ENCODE results near the gene SLC16A7. TPM values are rescaled to one million over a fixed set of nuclear protein-coding genes. Genes with fewer than 3 reads are reported as not detected.

SLC16A7 gene
- total and polyA plus RNA-seq, 12 donors: 3.5 to 103 (median 63.0) TPM

GRCh38 chr12:59579631-59580030 is 16.2 kb upstream of the SLC16A7 start:
- intact Hi-C loops (cut with DNase I): no loop called here
- no peak overlapping the region for H3K4me3 ChIP-seq
- no peak for DNase-seq
- WGBS, 4 donors: 83 to 96% (median 90%) methylated on average over 2 of the region's 2 CpGs
- TF ChIP-seq CTCF (IDR thresholded peaks at IDR 0.05) (no peak), POLR2A (IDR thresholded peaks at IDR 0.05) (no peak)
- no peaks in the 10 kb centered on the region for H3K9me3 ChIP-seq (replicated peaks in 1 of 3)
- no peaks in the 10 kb centered on the region for H3K4me1 ChIP-seq (replicated peaks in 1 of 2)
- no peaks in the 10 kb centered on the region for H3K36me3 ChIP-seq (replicated peaks in 1 of 2)
- H3K27ac ChIP-seq: no peak overlapping the region
- no peaks in the 10 kb centered on the region for H3K27me3 ChIP-seq

GRCh38 chr12:59580050-59580449 is 15.8 kb upstream of the SLC16A7 start:
- Histone ChIP-seq H3K27me3 (no peaks in the 10 kb centered on the region), H3K4me3 (no peak overlapping the region), H3K36me3 (replicated peaks in 1 of 2) (no peaks in the 10 kb centered on the region), H3K27ac (no peak overlapping the region), H3K4me1 (replicated peaks in 1 of 2) (no peaks in the 10 kb centered on the region), H3K9me3 (replicated peaks in 1 of 3) (no peaks in the 10 kb centered on the region)
- DNase-seq: no peak
- TF ChIP-seq POLR2A (IDR thresholded peaks at IDR 0.05): no peak
- no peak for TF ChIP-seq CTCF (IDR thresholded peaks at IDR 0.05)
- intact Hi-C loops (cut with DNase I): no loop called here
- 59 to 65% (median 60%) methylated on average over 2 of the region's 2 CpGs for WGBS, 4 donors

- Histone ChIP-seq H3K4me3 (no peak overlapping the region), H3K4me1 (replicated peaks in 1 of 2) (no peaks in the 10 kb centered on the region), H3K27me3 (no peaks in the 10 kb centered on the region), H3K36me3 (replicated peaks in 1 of 2) (no peaks in the 10 kb centered on the region), H3K9me3 (replicated peaks in 1 of 3) (no peaks in the 10 kb centered on the region), H3K27ac (no peak overlapping the region)
- WGBS, 4 donors: 69 to 82% (median 80%) methylated on average over 1 of the region's 1 CpG
- TF ChIP-seq CTCF (IDR thresholded peaks at IDR 0.05): no peak
- TF ChIP-seq POLR2A (IDR thresholded peaks at IDR 0.05): no peak
- no peak for DNase-seq
- intact Hi-C loops (cut with DNase I): no loop called here
Measured at GRCh38 chr12:59583003-59583712, 12.7 kb upstream of the SLC16A7 start.

- Histone ChIP-seq H3K27ac (no peak overlapping the region), H3K4me3 (no peak overlapping the region), H3K4me1 (replicated peaks in 1 of 2) (no peaks in the 10 kb centered on the region), H3K27me3 (no peaks in the 10 kb centered on the region), H3K36me3 (replicated peaks in 1 of 2) (no peaks in the 10 kb centered on the region), H3K9me3 (replicated peaks in 1 of 3) (no peaks in the 10 kb centered on the region)
- no peak for DNase-seq
- no peak for TF ChIP-seq CTCF (IDR thresholded peaks at IDR 0.05)
- no peak for TF ChIP-seq POLR2A (IDR thresholded peaks at IDR 0.05)
- intact Hi-C loops (cut with DNase I): no loop called here
- WGBS, 4 donors: 72 to 86% (median 78%) methylated on average over 1 of the region's 1 CpG
Measured at GRCh38 chr12:59587710-59588109, 8.1 kb upstream of the SLC16A7 start.
